ENCODE measurements around the gene GABRG3. TPM values are rescaled to one million over a fixed set of nuclear protein-coding genes. Genes with fewer than 3 reads are reported as not detected.
"Not testable (repeated sequence)": the region's sequence is repeated elsewhere in the genome, so short reads cannot be mapped to it uniquely, and the experiment has no call there.

GABRG3 gene
- polyA plus RNA-seq, 1 experiment, result not detected

GRCh38 chr15:27365456-27365855, 394.5 kb downstream of the GABRG3 start:
- DNase-seq (ENCODE audit: low read depth, low spot score), result no peak
- ChIA-PET POLR2A (no interaction called here), CTCF (no interaction called here)
- no peak overlapping the region for H3K27ac ChIP-seq (ENCODE audit: low read depth, low read length)
- H3K4me3 ChIP-seq (ENCODE audit: low read depth, low read length), result no peak overlapping the region
- H3K9me3 ChIP-seq (ENCODE audit: control insufficient read depth, insufficient read depth, low read length), result no peaks in the 10 kb centered on the region; the same call in 1 of the 2 replicates
- no peaks in the 10 kb centered on the region for H3K27me3 ChIP-seq (ENCODE audit: control insufficient read depth, insufficient read depth, low read length)
- TF ChIP-seq CTCF (IDR thresholded peaks at IDR 0.05; ENCODE audit: low read depth, low read length), result no peak

GRCh38 chr15:27377391-27377790, 406.4 kb downstream of the GABRG3 start:
- DNase-seq (ENCODE audit: low read depth, low spot score); CTCF ChIA-PET; H3K27ac ChIP-seq (ENCODE audit: low read depth, low read length); H3K27me3 ChIP-seq (ENCODE audit: control insufficient read depth, insufficient read depth, low read length); POLR2A ChIA-PET; H3K9me3 ChIP-seq (ENCODE audit: control insufficient read depth, insufficient read depth, low read length); H3K4me3 ChIP-seq (ENCODE audit: low read depth, low read length): not testable (repeated sequence)

- no peak for DNase-seq (ENCODE audit: low read depth, low spot score)
- ChIA-PET CTCF (no interaction called here), POLR2A (no interaction called here)
- Histone ChIP-seq H3K27me3 (ENCODE audit: control insufficient read depth, insufficient read depth, low read length) (no peaks in the 10 kb centered on the region), H3K4me3 (ENCODE audit: low read depth, low read length) (no peak overlapping the region), H3K9me3 (ENCODE audit: control insufficient read depth, insufficient read depth, low read length) (no peaks in the 10 kb centered on the region), H3K27ac (ENCODE audit: low read depth, low read length) (no peak overlapping the region)
- no peak for TF ChIP-seq CTCF (IDR thresholded peaks at IDR 0.05; ENCODE audit: low read depth, low read length)
Observed at GRCh38 chr15:27382361-27383025, 411.5 kb downstream of the GABRG3 start.

GRCh38 chr15:27383726-27384125, 412.7 kb downstream of the GABRG3 start:
- no peak for DNase-seq (ENCODE audit: low read depth, low spot score)
- Histone ChIP-seq H3K9me3 (ENCODE audit: control insufficient read depth, insufficient read depth, low read length) (no peaks in the 10 kb centered on the region), H3K4me3 (ENCODE audit: low read depth, low read length) (no peak overlapping the region), H3K27ac (ENCODE audit: low read depth, low read length) (no peak overlapping the region), H3K27me3 (ENCODE audit: control insufficient read depth, insufficient read depth, low read length) (no peaks in the 10 kb centered on the region)
- ChIA-PET POLR2A (no interaction called here), CTCF (no interaction called here)
- no peak for TF ChIP-seq CTCF (IDR thresholded peaks at IDR 0.05; ENCODE audit: low read depth, low read length)

GRCh38 chr15:27392163-27392562, 421.2 kb downstream of the GABRG3 start:
- DNase-seq (ENCODE audit: low read depth, low spot score), result no peak
- no peak for TF ChIP-seq CTCF (IDR thresholded peaks at IDR 0.05; ENCODE audit: low read depth, low read length)
- ChIA-PET POLR2A (no interaction called here), CTCF (no interaction called here)
- H3K9me3 ChIP-seq (ENCODE audit: control insufficient read depth, insufficient read depth, low read length), result no peaks in the 10 kb centered on the region
- no peak overlapping the region for H3K27ac ChIP-seq (ENCODE audit: low read depth, low read length)
- H3K4me3 ChIP-seq (ENCODE audit: low read depth, low read length), result no peak overlapping the region
- H3K27me3 ChIP-seq (ENCODE audit: control insufficient read depth, insufficient read depth, low read length), result no peaks in the 10 kb centered on the region

All from AG04450 (cell line).